Measurements from ENCODE around the gene KIAA1217.

- TF ChIP-seq CTCF (IDR thresholded peaks at IDR 0.05; ENCODE audit: low read depth, low read length) (no peak), EZH2phosphoT487 (IDR thresholded peaks at IDR 0.05; ENCODE audit: low read depth) (no peak)
Measured at GRCh38 chr10:24408365-24408764, 199.4 kb downstream of the KIAA1217 start.
